CD4-positive, alpha-beta T cell treated with Interleukin-4 for 4 hours (primary cell): ENCODE measurements around the gene SAMD4A.

ENCODE experiments used
- DNase-seq: peaks from one replicate; pipeline ENCODE4 v3.0.0-alpha.2; 2020

SAMD4A gene

GRCh38 chr14:54664961-54665360 is 98.0 kb downstream of the SAMD4A start:
- no peak for DNase-seq

- no peak for DNase-seq
Observed at GRCh38 chr14:54665946-54666345, 99.0 kb downstream of the SAMD4A start.

- no peak for DNase-seq
Observed at GRCh38 chr14:54667026-54667744, 100.3 kb downstream of the SAMD4A start.

- DNase-seq: no peak
Observed at GRCh38 chr14:54667764-54668163, 100.8 kb downstream of the SAMD4A start.

GRCh38 chr14:54669721-54670561 is 103.0 kb downstream of the SAMD4A start:
- peak; percentile 19 for DNase-seq

- DNase-seq: no peak
Observed at GRCh38 chr14:54671537-54671936, 104.6 kb downstream of the SAMD4A start.

- DNase-seq: no peak
Observed at GRCh38 chr14:54672181-54672580, 105.3 kb downstream of the SAMD4A start.

- DNase-seq: no peak
Observed at GRCh38 chr14:54672688-54673087, 105.8 kb downstream of the SAMD4A start.

GRCh38 chr14:54673193-54674045 is 106.5 kb downstream of the SAMD4A start:
- no peak for DNase-seq

- no peak for DNase-seq
Observed at GRCh38 chr14:54674046-54674741, 107.3 kb downstream of the SAMD4A start.

GRCh38 chr14:54675236-54676128 is 108.6 kb downstream of the SAMD4A start:
- no peak for DNase-seq

GRCh38 chr14:54676812-54677708 is 110.1 kb downstream of the SAMD4A start:
- no peak for DNase-seq

GRCh38 chr14:54680651-54681050 is 113.7 kb downstream of the SAMD4A start:
- DNase-seq: no peak

- DNase-seq: no peak
Observed at GRCh38 chr14:54681811-54682261, 114.9 kb downstream of the SAMD4A start.

- DNase-seq: no peak
Observed at GRCh38 chr14:54682578-54682977, 115.7 kb downstream of the SAMD4A start.

GRCh38 chr14:54683882-54684794 is 117.2 kb downstream of the SAMD4A start:
- DNase-seq: no peak

GRCh38 chr14:54685286-54685845 is 118.4 kb downstream of the SAMD4A start:
- DNase-seq: no peak

- DNase-seq: no peak
Observed at GRCh38 chr14:54686219-54686870, 119.4 kb downstream of the SAMD4A start.
